K562 (cell line): ENCODE data around the gene EFCAB5. TPM values are rescaled to one million over a fixed set of nuclear protein-coding genes. Genes with fewer than 3 reads are reported as not detected.

Source experiments
- ATF7 ChIP-seq: fragments of 450-650 bp; IDR thresholded peaks from 2 replicates; pipeline ENCODE4 v1.7.1; 2014; ENCODE audit warnings: mild to moderate bottlenecking, moderate library complexity
- ELF1 ChIP-seq: fragments of 200-800 bp; sonication (Bioruptor generic); IDR thresholded peaks from 2 replicates; pipeline ENCODE4 v1.6.1; 2016; ENCODE audit warnings: missing genetic modification characterization, missing compliant biosample characterization
- ESRRB ChIP-seq: fragments of 250-450 bp; sonication (Bioruptor Pico); IDR thresholded peaks from 2 replicates; pipeline ENCODE4 v1.5.0; 2020; ENCODE audit warnings: mild to moderate bottlenecking, moderate library complexity, borderline replicate concordance
- GABPB2 ChIP-seq: fragments of 250-450 bp; sonication (Bioruptor Pico); conservative IDR thresholded peaks from 2 replicates; pipeline ENCODE4 v1.5.1; 2021; ENCODE audit warnings: mild to moderate bottlenecking
- HDAC6 ChIP-seq: IDR thresholded peaks from 2 replicates; pipeline ENCODE4 v1.6.1; 2012; ENCODE audit warnings: low read depth, mild to moderate bottlenecking, control low read depth, inconsistent platforms, low read length, moderate library complexity
- HEY1 ChIP-seq: fragments of 250-450 bp; sonication (Bioruptor Pico); IDR thresholded peaks from 2 replicates; pipeline ENCODE4 v1.5.0; 2020; ENCODE audit warnings: mild to moderate bottlenecking, moderate library complexity, borderline replicate concordance
- L3MBTL2 ChIP-seq: fragments of 450-650 bp; IDR thresholded peaks from 2 replicates; pipeline ENCODE4 v1.6.1; 2016; ENCODE audit warnings: mild to moderate bottlenecking, moderate library complexity
- MEIS2 ChIP-seq: fragments of 450-650 bp; IDR thresholded peaks from 2 replicates; pipeline ENCODE4 v1.6.1; 2014; ENCODE audit warnings: mild to moderate bottlenecking; ENCODE audit not compliant: partially characterized antibody
- POLR2AphosphoS2 ChIP-seq: IDR thresholded peaks from 2 replicates; pipeline ENCODE4 v1.6.1; 2012; ENCODE audit warnings: low read length, improper control_type of control experiment
- POLR2AphosphoS5 ChIP-seq: IDR thresholded peaks from 2 replicates; pipeline ENCODE4 v1.6.1; 2011; ENCODE audit warnings: mild to moderate bottlenecking, low read depth, low read length, moderate library complexity; ENCODE audit not compliant: control insufficient read depth, insufficient read depth
- SIX5 ChIP-seq, 2 experiments: IDR thresholded peaks; 2 replicates each; pipeline ENCODE4 v1.6.1; 2011; ENCODE audit warnings: low read length in 2 of 2, borderline replicate concordance in 1 of 2, low read depth in 1 of 2, mild to moderate bottlenecking in 1 of 2, moderate library complexity in 1 of 2; ENCODE audit not compliant: insufficient read depth in 1 of 2
- TAF9B ChIP-seq: fragments of 450-650 bp; IDR thresholded peaks from 2 replicates; pipeline ENCODE4 v1.6.1; 2018; ENCODE audit warnings: mild to moderate bottlenecking; ENCODE audit not compliant: partially characterized antibody
- polyA plus RNA-seq, 8 experiments: library from polyadenylated mRNA; depleted of rRNA in 4 of 8; stranded (reverse) in 5 of 8; unstranded in 3 of 8; fragments of >200 nt; fragmentation: Nextera tagmentation in 2 of 8; fragmentation: Illumina TruSeq in 1 of 8; extraction: Ambion mirVana in 2 of 8; extraction: Trizol in 1 of 8; gene quantifications; 2 replicates each; pipeline versions ENCODE4 v1.2.1 to v1.2.3, GENCODE V29; 2011 to 2014; ENCODE audit warnings: inconsistent platforms in 1 of 8, missing spikeins in 1 of 8
- total RNA-seq, 7 experiments: library from RNA; depleted of rRNA in 6 of 7; stranded (reverse); fragments of >200 nt in 6 of 7; fragmentation: Illumina TruSeq in 2 of 7; extraction: Trizol in 2 of 7; gene quantifications; 2 replicates each; pipeline versions ENCODE4 v1.2.1 to v1.2.3, GENCODE V29; 2011 to 2021; ENCODE audit warnings: low replicate concordance in 1 of 7
- TF ChIP-seq, protein P1 (sequence below): fragments of 450-650 bp; IDR thresholded peaks from 2 replicates; pipeline ENCODE4 v1.6.1; 2018; ENCODE audit warnings: mild to moderate bottlenecking, low read depth; ENCODE audit not compliant: partially characterized antibody
- TF ChIP-seq, protein P2 (sequence below): IDR thresholded peaks from 2 replicates; pipeline ENCODE4 v1.6.1; 2012; ENCODE audit warnings: low read depth, low read length, improper control_type of control experiment, borderline replicate concordance
- TF ChIP-seq, protein P3 (sequence below): fragments of 150-350 bp; IDR thresholded peaks from 2 replicates; pipeline ENCODE4 v1.6.1; 2014; ENCODE audit warnings: low read depth, mild to moderate bottlenecking, low read length, borderline replicate concordance
- TF ChIP-seq, protein P4 (sequence below): fragments of 250-450 bp; sonication (Bioruptor Pico); IDR thresholded peaks from 2 replicates; pipeline ENCODE4 v1.5.0; 2020; ENCODE audit warnings: mild to moderate bottlenecking
- TF ChIP-seq, protein P5 (sequence below): sonication (generic); formaldehyde crosslinking; IDR thresholded peaks from 2 replicates; pipeline ENCODE4 v1.8.0; 2022; ENCODE audit warnings: missing genetic modification reagents, mild to moderate bottlenecking, borderline replicate concordance

Gene EFCAB5
- total and polyA plus RNA-seq, 9 of the 15 experiments (the other 6 are each of a cell fraction or from before 2014, with no cell fraction given): 0.06 to 0.11 TPM; not detected in 7

DNA sequence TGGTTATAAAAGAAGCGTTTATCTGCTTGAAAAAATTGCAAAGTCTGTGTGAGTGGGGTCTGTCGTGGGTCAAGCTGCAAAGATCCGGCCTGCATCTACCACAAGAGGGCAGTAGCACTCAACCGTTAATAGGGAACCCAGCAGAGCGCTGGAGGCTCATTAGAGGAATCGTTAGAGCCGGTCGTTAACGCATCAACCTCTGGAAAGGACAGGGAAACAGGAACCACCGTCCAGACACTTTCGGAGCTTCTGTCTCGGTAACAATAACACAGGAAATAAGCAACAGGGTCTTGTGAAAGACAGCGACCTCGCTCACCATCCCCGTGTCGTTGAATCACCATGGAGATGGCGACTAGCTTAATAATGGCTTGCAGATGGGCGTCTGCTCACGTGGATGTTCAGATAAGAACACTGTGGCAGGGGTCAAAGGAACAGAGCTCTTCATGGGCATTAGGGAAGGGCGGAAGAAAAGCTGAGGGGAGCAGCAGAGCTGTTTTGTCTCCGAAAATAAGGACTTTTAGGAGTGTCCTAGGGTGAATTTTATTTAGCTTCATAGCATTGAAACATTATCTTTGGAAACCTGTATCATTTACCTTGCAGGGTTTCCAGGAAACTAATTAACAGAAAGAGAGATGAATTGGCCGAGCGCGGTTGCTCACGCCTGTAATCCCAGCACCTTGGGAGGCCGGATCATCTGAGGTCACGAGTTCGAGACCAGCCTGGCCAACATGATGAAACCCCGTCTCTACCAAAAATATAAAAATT lies 163.3 kb downstream of the EFCAB5 start (continued):
- TF ChIP-seq, protein P1, sequence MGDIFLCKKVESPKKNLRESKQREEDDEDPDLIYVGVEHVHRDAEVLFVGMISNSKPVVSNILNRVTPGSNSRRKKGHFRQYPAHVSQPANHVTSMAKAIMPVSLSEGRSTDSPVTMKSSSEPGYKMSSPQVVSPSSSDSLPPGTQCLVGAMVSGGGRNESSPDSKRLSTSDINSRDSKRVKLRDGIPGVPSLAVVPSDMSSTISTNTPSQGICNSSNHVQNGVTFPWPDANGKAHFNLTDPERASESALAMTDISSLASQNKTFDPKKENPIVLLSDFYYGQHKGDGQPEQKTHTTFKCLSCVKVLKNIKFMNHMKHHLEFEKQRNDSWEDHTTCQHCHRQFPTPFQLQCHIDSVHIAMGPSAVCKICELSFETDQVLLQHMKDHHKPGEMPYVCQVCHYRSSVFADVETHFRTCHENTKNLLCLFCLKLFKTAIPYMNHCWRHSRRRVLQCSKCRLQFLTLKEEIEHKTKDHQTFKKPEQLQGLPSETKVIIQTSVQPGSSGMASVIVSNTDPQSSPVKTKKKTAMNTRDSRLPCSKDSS: no peak
- TF ChIP-seq SIX5 (IDR thresholded peaks at IDR 0.05; ENCODE audit: borderline replicate concordance in 1 of 2, insufficient read depth in 1 of 2, low read depth in 1 of 2, low read length in 2 of 2): no peak
- TF ChIP-seq MEIS2: peak; percentile 55
- TF ChIP-seq ATF7: peak; percentile 76
- no peak for TF ChIP-seq POLR2AphosphoS2
- TF ChIP-seq, protein P2, sequence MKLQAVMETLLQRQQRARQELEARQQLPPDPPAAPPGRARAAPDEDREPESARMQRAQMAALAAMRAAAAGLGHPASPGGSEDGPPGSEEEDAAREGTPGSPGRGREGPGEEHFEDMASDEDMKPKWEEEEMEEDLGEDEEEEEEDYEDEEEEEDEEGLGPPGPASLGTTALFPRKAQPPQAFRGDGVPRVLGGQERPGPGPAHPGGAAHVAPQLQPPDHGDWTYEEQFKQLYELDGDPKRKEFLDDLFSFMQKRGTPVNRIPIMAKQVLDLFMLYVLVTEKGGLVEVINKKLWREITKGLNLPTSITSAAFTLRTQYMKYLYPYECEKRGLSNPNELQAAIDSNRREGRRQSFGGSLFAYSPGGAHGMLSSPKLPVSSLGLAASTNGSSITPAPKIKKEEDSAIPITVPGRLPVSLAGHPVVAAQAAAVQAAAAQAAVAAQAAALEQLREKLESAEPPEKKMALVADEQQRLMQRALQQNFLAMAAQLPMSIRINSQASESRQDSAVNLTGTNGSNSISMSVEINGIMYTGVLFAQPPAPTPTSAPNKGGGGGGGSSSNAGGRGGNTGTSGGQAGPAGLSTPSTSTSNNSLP: 0 out of 2 replicates have a peak, but pooled peaks have one; percentile 55
- no peak for TF ChIP-seq TAF9B
- TF ChIP-seq, protein P3, sequence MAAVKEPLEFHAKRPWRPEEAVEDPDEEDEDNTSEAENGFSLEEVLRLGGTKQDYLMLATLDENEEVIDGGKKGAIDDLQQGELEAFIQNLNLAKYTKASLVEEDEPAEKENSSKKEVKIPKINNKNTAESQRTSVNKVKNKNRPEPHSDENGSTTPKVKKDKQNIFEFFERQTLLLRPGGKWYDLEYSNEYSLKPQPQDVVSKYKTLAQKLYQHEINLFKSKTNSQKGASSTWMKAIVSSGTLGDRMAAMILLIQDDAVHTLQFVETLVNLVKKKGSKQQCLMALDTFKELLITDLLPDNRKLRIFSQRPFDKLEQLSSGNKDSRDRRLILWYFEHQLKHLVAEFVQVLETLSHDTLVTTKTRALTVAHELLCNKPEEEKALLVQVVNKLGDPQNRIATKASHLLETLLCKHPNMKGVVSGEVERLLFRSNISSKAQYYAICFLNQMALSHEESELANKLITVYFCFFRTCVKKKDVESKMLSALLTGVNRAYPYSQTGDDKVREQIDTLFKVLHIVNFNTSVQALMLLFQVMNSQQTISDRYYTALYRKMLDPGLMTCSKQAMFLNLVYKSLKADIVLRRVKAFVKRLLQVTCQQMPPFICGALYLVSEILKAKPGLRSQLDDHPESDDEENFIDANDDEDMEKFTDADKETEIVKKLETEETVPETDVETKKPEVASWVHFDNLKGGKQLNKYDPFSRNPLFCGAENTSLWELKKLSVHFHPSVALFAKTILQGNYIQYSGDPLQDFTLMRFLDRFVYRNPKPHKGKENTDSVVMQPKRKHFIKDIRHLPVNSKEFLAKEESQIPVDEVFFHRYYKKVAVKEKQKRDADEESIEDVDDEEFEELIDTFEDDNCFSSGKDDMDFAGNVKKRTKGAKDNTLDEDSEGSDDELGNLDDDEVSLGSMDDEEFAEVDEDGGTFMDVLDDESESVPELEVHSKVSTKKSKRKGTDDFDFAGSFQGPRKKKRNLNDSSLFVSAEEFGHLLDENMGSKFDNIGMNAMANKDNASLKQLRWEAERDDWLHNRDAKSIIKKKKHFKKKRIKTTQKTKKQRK: no peak; the same call in 1 of the 2 replicates
- no peak for TF ChIP-seq HDAC6
- no peak for TF ChIP-seq POLR2AphosphoS5
- no peak for TF ChIP-seq ESRRB
- TF ChIP-seq, protein P4, sequence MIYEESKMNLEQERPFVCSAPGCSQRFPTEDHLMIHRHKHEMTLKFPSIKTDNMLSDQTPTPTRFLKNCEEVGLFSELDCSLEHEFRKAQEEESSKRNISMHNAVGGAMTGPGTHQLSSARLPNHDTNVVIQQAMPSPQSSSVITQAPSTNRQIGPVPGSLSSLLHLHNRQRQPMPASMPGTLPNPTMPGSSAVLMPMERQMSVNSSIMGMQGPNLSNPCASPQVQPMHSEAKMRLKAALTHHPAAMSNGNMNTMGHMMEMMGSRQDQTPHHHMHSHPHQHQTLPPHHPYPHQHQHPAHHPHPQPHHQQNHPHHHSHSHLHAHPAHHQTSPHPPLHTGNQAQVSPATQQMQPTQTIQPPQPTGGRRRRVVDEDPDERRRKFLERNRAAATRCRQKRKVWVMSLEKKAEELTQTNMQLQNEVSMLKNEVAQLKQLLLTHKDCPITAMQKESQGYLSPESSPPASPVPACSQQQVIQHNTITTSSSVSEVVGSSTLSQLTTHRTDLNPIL: no peak
- TF ChIP-seq L3MBTL2: peak; percentile 60; the same call in 1 of the 2 replicates
- TF ChIP-seq, protein P5, sequence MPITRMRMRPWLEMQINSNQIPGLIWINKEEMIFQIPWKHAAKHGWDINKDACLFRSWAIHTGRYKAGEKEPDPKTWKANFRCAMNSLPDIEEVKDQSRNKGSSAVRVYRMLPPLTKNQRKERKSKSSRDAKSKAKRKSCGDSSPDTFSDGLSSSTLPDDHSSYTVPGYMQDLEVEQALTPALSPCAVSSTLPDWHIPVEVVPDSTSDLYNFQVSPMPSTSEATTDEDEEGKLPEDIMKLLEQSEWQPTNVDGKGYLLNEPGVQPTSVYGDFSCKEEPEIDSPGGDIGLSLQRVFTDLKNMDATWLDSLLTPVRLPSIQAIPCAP (CRISPR knock-in tag): no peak
- TF ChIP-seq HEY1 (CRISPR knock-in tag): no peak
- TF ChIP-seq ELF1 (tag): peak; percentile 69
- no peak for TF ChIP-seq GABPB2 (CRISPR knock-in tag)
